Stimulated activated effector memory CD8-positive, alpha-beta T cell treated with anti-CD3 and anti-CD28 coated beads, Interleukin-12 subunit alpha, Interleukin-12 subunit beta, amount 100 ng/mL, for 72 hours (primary cell): ENCODE data around the gene HOXA13.

Experiments used
- ATAC-seq: fragments of 150-1000 bp; cut with Tn5 transposase; 2 replicates; pipeline ENCODE4 v1.10.0; 2021
- DNase-seq, 2 donors: peaks; one replicate each; pipeline ENCODE4 v3.0.0; 2021 to 2022; ENCODE audit warnings: low spot score in 2 of 2
- H3K27ac Mint-ChIP-seq: one replicate; pipeline ENCODE4 v1.8.0; 2022; ENCODE audit warnings: mild to moderate bottlenecking, mixed read lengths
- H3K36me3 Mint-ChIP-seq: one replicate; pipeline ENCODE4 v1.8.0; 2022; ENCODE audit warnings: mild to moderate bottlenecking, mixed read lengths
- H3K4me1 Mint-ChIP-seq: one replicate; pipeline ENCODE4 v1.8.0; 2022; ENCODE audit warnings: mixed read lengths
- H3K4me3 Mint-ChIP-seq: one replicate; pipeline ENCODE4 v1.8.0; 2022; ENCODE audit warnings: mild to moderate bottlenecking, mixed read lengths
- H3K9me3 Mint-ChIP-seq: one replicate; pipeline ENCODE4 v1.8.0; 2022; ENCODE audit warnings: mixed read lengths

The HOXA13 gene

GRCh38 chr7:27241189-27242056 is 41.5 kb upstream of the HOXA13 start:
- peaks cover 11% of the 10 kb centered on the region for H3K36me3 Mint-ChIP-seq
- DNase-seq, result no peak
- no peak overlapping the region for H3K27ac Mint-ChIP-seq
- H3K4me3 Mint-ChIP-seq, result no peak overlapping the region
- ATAC-seq, result no peak
- H3K9me3 Mint-ChIP-seq, result no peaks in the 10 kb centered on the region
- peaks cover 18% of the 10 kb centered on the region for H3K4me1 Mint-ChIP-seq

- peaks cover 18% of the 10 kb centered on the region for H3K4me1 Mint-ChIP-seq
- ATAC-seq (no peak), DNase-seq (no peak)
- peaks cover 11% of the 10 kb centered on the region for H3K36me3 Mint-ChIP-seq
- H3K27ac Mint-ChIP-seq, result no peak overlapping the region
- H3K9me3 Mint-ChIP-seq, result no peaks in the 10 kb centered on the region
- H3K4me3 Mint-ChIP-seq, result peak overlapping the region; percentile 17
These were observed 40.3 kb upstream of the HOXA13 start for GRCh38 chr7:27240015-27240731.

GRCh38 chr7:27239387-27240014 is 39.6 kb upstream of the HOXA13 start:
- Mint-ChIP-seq H3K4me3 (peak overlapping the region; percentile 17), H3K9me3 (no peaks in the 10 kb centered on the region), H3K27ac (no peak overlapping the region), H3K36me3 (peaks cover 11% of the 10 kb centered on the region), H3K4me1 (peaks cover 14% of the 10 kb centered on the region)
- ATAC-seq (no peak), DNase-seq (no peak)

GRCh38 chr7:27238979-27239386 is 39.1 kb upstream of the HOXA13 start:
- H3K4me1 Mint-ChIP-seq, result peaks cover 14% of the 10 kb centered on the region
- peak overlapping the region; percentile 11 for H3K4me3 Mint-ChIP-seq
- DNase-seq (no peak), ATAC-seq (no peak)
- no peak overlapping the region for H3K27ac Mint-ChIP-seq
- H3K36me3 Mint-ChIP-seq, result peaks cover 11% of the 10 kb centered on the region
- no peaks in the 10 kb centered on the region for H3K9me3 Mint-ChIP-seq

GRCh38 chr7:27237735-27238334 is 37.9 kb upstream of the HOXA13 start:
- peaks cover 5% of the 10 kb centered on the region for H3K36me3 Mint-ChIP-seq
- peaks cover 14% of the 10 kb centered on the region for H3K4me1 Mint-ChIP-seq
- H3K9me3 Mint-ChIP-seq, result no peaks in the 10 kb centered on the region
- DNase-seq (no peak), ATAC-seq (peak; percentile 75)
- no peak overlapping the region for H3K27ac Mint-ChIP-seq
- H3K4me3 Mint-ChIP-seq, result no peak overlapping the region

- DNase-seq, result no peak
- Mint-ChIP-seq H3K9me3 (no peaks in the 10 kb centered on the region), H3K4me3 (peak overlapping the region; percentile 23), H3K4me1 (peaks cover 8% of the 10 kb centered on the region), H3K36me3 (no peaks in the 10 kb centered on the region), H3K27ac (no peak overlapping the region)
- peak; percentile 17 for ATAC-seq
These were observed 35.8 kb upstream of the HOXA13 start for GRCh38 chr7:27235387-27236311.

GRCh38 chr7:27229448-27229847 is 29.6 kb upstream of the HOXA13 start:
- no peaks in the 10 kb centered on the region for H3K9me3 Mint-ChIP-seq
- H3K4me1 Mint-ChIP-seq, result no peaks in the 10 kb centered on the region
- ATAC-seq (no peak), DNase-seq (no peak)
- H3K4me3 Mint-ChIP-seq, result no peak overlapping the region
- no peak overlapping the region for H3K27ac Mint-ChIP-seq
- no peaks in the 10 kb centered on the region for H3K36me3 Mint-ChIP-seq

- Mint-ChIP-seq H3K27ac (no peak overlapping the region), H3K4me1 (no peaks in the 10 kb centered on the region), H3K36me3 (no peaks in the 10 kb centered on the region), H3K4me3 (no peak overlapping the region), H3K9me3 (no peaks in the 10 kb centered on the region)
- DNase-seq (no peak), ATAC-seq (no peak)
These were observed 25.4 kb upstream of the HOXA13 start for GRCh38 chr7:27224983-27225934.

GRCh38 chr7:27223941-27224575 is 24.2 kb upstream of the HOXA13 start:
- Mint-ChIP-seq H3K36me3 (no peaks in the 10 kb centered on the region), H3K27ac (no peak overlapping the region), H3K4me3 (no peak overlapping the region), H3K9me3 (no peaks in the 10 kb centered on the region), H3K4me1 (peaks cover 6% of the 10 kb centered on the region)
- ATAC-seq (no peak), DNase-seq (no peak)

- H3K36me3 Mint-ChIP-seq, result no peaks in the 10 kb centered on the region
- no peak for DNase-seq
- H3K4me3 Mint-ChIP-seq, result no peak overlapping the region
- H3K27ac Mint-ChIP-seq, result no peak overlapping the region
- H3K4me1 Mint-ChIP-seq, result peaks cover 6% of the 10 kb centered on the region
- peak; percentile 47 for ATAC-seq
- H3K9me3 Mint-ChIP-seq, result no peaks in the 10 kb centered on the region
These were observed 21.4 kb upstream of the HOXA13 start for GRCh38 chr7:27221201-27221797.

GRCh38 chr7:27220440-27220955 is 20.6 kb upstream of the HOXA13 start:
- H3K36me3 Mint-ChIP-seq, result no peaks in the 10 kb centered on the region
- H3K4me1 Mint-ChIP-seq, result peaks cover 6% of the 10 kb centered on the region
- no peak overlapping the region for H3K27ac Mint-ChIP-seq
- H3K4me3 Mint-ChIP-seq, result no peak overlapping the region
- DNase-seq, result no peak
- no peaks in the 10 kb centered on the region for H3K9me3 Mint-ChIP-seq
- peak; percentile 31 for ATAC-seq

- H3K27ac Mint-ChIP-seq, result no peak overlapping the region
- no peak for ATAC-seq
- no peak overlapping the region for H3K4me3 Mint-ChIP-seq
- H3K4me1 Mint-ChIP-seq, result peaks cover 6% of the 10 kb centered on the region
- no peaks in the 10 kb centered on the region for H3K9me3 Mint-ChIP-seq
- DNase-seq, result no peak
- H3K36me3 Mint-ChIP-seq, result no peaks in the 10 kb centered on the region
These were observed 19.9 kb upstream of the HOXA13 start for GRCh38 chr7:27219821-27220220.

GRCh38 chr7:27217951-27218350 is 18.1 kb upstream of the HOXA13 start:
- H3K36me3 Mint-ChIP-seq, result no peaks in the 10 kb centered on the region
- H3K27ac Mint-ChIP-seq, result no peak overlapping the region
- H3K9me3 Mint-ChIP-seq, result no peaks in the 10 kb centered on the region
- ATAC-seq (no peak), DNase-seq (no peak)
- no peak overlapping the region for H3K4me3 Mint-ChIP-seq
- H3K4me1 Mint-ChIP-seq, result peaks cover 6% of the 10 kb centered on the region
